ENCODE data around the gene ZDHHC3. TPM values are rescaled to one million over a fixed set of nuclear protein-coding genes. Genes with fewer than 3 reads are reported as not detected.

The ZDHHC3 gene
- total and polyA plus RNA-seq, 8 donors, result 86.8 to 134 (median 123) TPM

DNA sequence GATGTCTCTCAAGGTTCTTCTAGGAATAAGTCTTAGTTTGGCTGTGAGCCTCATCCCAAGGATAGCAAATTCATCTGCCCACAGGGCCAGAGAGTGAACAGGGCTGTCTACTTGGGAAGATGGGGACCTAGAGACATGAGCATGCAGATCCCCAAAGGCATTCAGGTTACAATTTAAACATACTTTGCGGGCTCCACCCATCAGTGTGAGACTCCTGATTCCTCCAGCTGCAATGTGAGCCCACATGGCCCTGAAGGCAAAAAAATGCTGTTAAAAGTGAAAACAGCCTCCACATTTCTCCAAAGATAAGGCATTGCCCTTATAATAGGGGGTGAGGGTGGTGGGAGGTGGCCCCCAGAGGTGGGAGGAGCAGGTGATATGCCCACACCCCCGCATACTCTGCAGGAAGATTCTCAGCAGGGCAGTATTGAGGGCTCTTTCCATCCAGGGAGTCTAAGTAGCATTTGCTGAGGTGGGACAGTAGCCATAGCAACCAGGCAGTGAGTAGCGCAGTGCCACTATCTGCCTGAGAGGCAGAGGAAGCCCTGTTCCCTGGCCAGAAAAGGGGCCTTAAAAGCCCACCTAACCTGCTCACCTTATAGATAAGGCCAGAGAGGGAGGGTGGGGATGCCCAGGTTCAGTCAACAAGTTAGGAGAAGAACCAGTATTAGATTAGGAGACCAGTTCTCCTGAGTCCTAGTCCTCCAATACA lies 70.4 kb downstream of the ZDHHC3 start:
- H3K4me3 ChIP-seq, result no peak overlapping the region
- intact Hi-C loops (cut with DNase I), result no loop called here

DNA sequence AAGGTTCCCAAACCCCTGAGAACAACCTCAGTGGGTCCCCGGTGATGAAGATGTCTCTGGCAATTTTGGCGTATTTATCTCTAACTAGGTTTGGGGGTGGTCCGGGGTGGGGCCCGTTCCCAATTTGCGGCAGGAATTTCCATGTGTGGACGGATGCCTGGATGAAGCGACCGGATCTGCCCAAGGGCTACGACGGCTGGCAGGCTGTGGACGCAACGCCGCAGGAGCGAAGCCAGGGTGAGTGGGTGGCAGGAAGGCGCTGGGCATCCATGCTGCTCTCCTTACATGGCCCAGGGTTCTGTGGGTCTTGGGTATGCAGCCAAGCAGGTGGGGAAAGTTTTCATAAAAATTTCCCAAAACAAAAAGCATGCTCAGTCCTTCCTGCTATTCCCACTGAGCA lies 72.2 kb downstream of the ZDHHC3 start:
- peaks cover 0 to 21% of the 10 kb centered on the region in 2 donors for H3K27me3 ChIP-seq
- H3K36me3 ChIP-seq, result no peaks in the 10 kb centered on the region
- H3K9me3 ChIP-seq, result no peaks in the 10 kb centered on the region
- no peak overlapping the region for H3K27ac ChIP-seq
- H3K4me1 ChIP-seq, result no peaks in the 10 kb centered on the region
- no peak overlapping the region for H3K4me3 ChIP-seq
- ATAC-seq (no peak), DNase-seq (no peak)
- intact Hi-C loops (cut with DNase I), result no loop called here
- TF ChIP-seq, protein P1, sequence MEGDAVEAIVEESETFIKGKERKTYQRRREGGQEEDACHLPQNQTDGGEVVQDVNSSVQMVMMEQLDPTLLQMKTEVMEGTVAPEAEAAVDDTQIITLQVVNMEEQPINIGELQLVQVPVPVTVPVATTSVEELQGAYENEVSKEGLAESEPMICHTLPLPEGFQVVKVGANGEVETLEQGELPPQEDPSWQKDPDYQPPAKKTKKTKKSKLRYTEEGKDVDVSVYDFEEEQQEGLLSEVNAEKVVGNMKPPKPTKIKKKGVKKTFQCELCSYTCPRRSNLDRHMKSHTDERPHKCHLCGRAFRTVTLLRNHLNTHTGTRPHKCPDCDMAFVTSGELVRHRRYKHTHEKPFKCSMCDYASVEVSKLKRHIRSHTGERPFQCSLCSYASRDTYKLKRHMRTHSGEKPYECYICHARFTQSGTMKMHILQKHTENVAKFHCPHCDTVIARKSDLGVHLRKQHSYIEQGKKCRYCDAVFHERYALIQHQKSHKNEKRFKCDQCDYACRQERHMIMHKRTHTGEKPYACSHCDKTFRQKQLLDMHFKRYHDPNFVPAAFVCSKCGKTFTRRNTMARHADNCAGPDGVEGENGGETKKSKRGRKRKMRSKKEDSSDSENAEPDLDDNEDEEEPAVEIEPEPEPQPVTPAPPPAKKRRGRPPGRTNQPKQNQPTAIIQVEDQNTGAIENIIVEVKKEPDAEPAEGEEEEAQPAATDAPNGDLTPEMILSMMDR (IDR thresholded peaks at IDR 0.05), result no peak

More for the DNA sequence above, 70.4 kb downstream of the ZDHHC3 start:
- DNase-seq, result no peak
- Histone ChIP-seq H3K9me3 (no peaks in the 10 kb centered on the region), H3K27me3 (peaks cover 0 to 21% of the 10 kb centered on the region in 2 donors), H3K27ac (no peak overlapping the region), H3K36me3 (no peaks in the 10 kb centered on the region), H3K4me1 (no peaks in the 10 kb centered on the region)
- TF ChIP-seq, protein P1 (IDR thresholded peaks at IDR 0.05), result no peak
- no peak for ATAC-seq

DNA sequence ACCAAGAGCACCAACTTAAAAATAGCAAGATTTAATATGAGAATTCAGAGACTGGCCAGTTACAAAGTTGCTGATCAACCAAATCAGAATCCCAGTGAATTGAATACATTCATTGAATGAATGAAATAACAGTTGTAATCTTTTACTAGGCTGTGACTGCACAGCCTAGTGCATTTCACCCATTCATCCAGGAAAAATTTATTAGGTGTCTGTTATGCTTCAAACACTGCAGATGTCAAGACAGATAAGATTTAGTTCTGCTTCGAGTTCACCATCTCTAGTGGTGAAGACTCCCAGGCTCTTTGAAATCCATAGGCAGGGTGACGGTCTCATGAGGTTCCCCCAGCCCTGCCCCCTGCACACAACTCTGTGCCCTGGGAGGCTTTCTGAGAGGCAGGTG lies 72.7 kb downstream of the ZDHHC3 start:
- DNase-seq (no peak), ATAC-seq (no peak)
- TF ChIP-seq, protein P1 (IDR thresholded peaks at IDR 0.05), result no peak
- Histone ChIP-seq H3K4me3 (no peak overlapping the region), H3K9me3 (no peaks in the 10 kb centered on the region), H3K27ac (no peak overlapping the region), H3K4me1 (no peaks in the 10 kb centered on the region), H3K27me3 (peaks cover 0 to 25% of the 10 kb centered on the region in 2 donors), H3K36me3 (no peaks in the 10 kb centered on the region)
- intact Hi-C loops (cut with DNase I), result no loop called here

DNA sequence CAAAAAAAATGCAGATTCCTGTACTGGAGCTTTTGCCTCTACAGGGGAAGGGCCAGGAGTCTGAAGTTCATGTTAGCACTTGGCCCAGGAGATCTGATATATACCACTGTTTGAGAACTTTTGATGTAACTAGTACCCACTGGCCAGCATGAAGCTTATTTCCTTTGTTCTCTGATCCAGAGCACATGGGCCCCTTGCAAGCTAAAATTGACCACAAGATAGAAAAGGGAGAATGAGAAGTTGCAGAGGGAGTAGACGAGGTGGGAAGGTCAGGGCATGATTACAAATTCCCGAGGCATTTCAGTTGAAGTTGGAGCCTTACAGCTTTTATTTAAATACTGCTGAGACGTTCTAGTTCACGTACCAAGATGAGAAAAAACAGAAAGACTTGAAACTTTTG lies 73.3 kb downstream of the ZDHHC3 start:
- Histone ChIP-seq H3K9me3 (no peaks in the 10 kb centered on the region), H3K36me3 (no peaks in the 10 kb centered on the region), H3K4me1 (no peaks in the 10 kb centered on the region), H3K27ac (no peak overlapping the region), H3K27me3 (peaks cover 0 to 27% of the 10 kb centered on the region in 2 donors), H3K4me3 (no peak overlapping the region)
- intact Hi-C loops (cut with DNase I), result no loop called here
- TF ChIP-seq, protein P1 (IDR thresholded peaks at IDR 0.05), result no peak
- DNase-seq (no peak), ATAC-seq (no peak)

DNA sequence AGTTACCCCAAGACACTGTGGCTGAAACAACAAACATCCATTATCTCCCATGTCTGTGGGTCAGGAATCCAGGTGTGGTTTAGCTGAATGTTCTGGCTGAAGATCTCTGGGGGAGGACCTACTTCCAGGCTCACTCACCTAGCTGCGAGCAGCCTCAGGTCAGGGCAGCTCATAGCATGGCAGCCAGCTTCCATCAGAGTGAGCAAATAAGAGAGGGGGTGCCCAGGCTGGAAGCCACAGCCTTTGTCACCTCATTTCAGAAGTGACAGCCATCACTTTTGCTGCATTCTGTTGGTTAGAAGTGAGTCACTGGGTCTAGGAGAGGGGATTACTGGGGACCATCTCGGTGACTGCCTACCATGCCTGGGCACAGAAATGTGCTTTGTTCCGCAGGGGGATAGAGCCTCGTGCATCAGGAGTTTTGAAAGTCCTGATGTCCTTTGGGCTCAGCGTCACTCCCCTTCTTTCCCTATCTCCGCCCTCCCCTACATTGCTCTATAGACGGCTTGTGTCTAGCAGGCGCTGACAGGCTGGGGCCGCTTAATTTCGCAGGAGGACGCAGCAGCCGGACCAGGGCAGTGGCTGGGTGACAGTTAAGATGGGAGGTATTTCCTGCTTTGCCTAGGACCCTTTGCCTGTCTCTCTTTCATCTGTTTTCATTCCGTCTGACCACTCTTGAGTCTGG lies 76.1 kb downstream of the ZDHHC3 start:
- intact Hi-C loops (cut with DNase I), result no loop called here
- Histone ChIP-seq H3K4me1 (no peaks in the 10 kb centered on the region), H3K27me3 (peaks cover 0 to 27% of the 10 kb centered on the region in 2 donors), H3K9me3 (no peaks in the 10 kb centered on the region), H3K4me3 (no peak overlapping the region), H3K36me3 (no peaks in the 10 kb centered on the region), H3K27ac (no peak overlapping the region)
- ATAC-seq (no peak), DNase-seq (no peak)
- TF ChIP-seq, protein P1 (IDR thresholded peaks at IDR 0.05), result no peak

Measured in left lung (tissue), 10 donors.